Measurements from ENCODE around the gene CTBS.

GRCh38 chr1:84598846-84599741 lies 24.9 kb upstream of the CTBS start:
- TF ChIP-seq YY1 (IDR thresholded peaks at IDR 0.05; ENCODE audit: insufficient read depth, insufficient read length) (no peak), SUZ12 (IDR thresholded peaks at IDR 0.05; ENCODE audit: extremely low read depth, insufficient read depth, insufficient read length) (no peak), ZNF274 (IDR thresholded peaks at IDR 0.05; ENCODE audit: low read depth, low read length) (no peak)

Data from NT2/D1 (cell line).